ENCODE measurements around the gene SPRED2. TPM values are rescaled to one million over a fixed set of nuclear protein-coding genes. Genes with fewer than 3 reads are reported as not detected.

Gene SPRED2
- total RNA-seq, 1 experiment from 2014 or later, result 33.3 TPM

DNA sequence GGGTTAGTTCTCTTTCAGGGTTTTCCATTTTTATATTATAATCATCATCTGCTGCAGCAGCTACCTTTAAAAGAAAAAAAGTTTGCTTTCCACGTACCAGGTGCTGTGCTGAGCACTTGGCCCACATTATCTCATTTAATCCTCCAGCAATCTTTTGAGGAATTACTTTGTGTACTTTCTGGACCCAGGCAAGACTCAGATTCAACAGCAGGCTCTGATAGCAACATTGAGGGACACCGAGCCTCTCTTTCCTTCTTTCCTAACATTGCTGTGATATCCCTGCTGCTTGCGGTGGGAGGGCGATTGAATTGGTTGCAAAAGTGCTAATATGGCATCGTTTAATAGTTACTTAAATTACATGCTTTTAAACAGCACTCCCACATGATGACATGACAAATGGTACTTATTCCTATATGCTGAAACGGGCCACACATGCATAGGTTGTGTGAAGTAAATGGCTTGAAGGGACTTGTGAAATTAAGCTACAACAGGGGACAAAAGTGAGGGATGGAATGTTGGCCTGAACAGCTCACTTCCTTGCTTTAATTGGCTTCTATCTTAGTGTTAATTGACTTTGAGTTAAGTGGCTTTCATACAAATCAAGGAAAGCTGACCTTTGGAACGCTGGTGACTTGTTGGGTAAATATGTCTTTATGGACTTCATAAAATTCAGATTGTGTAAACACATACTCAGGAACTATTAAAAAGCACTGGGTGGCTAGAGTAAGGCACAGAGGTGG lies 21.2 kb downstream of the SPRED2 start:
- Mint-ChIP-seq H3K27me3 (ENCODE audit: unreplicated experiment) (no peaks in the 10 kb centered on the region), H3K27ac (ENCODE audit: unreplicated experiment) (peak overlapping the region; percentile 37), H3K36me3 (ENCODE audit: insufficient read depth, unreplicated experiment) (no peaks in the 10 kb centered on the region), H3K4me1 (ENCODE audit: low read depth, unreplicated experiment) (peaks cover 58% of the 10 kb centered on the region), H3K9me3 (ENCODE audit: low read depth, unreplicated experiment) (no peaks in the 10 kb centered on the region), H3K4me3 (ENCODE audit: low read depth, unreplicated experiment) (peak overlapping the region; percentile 48)
- intact Hi-C loops (cut with micrococcal nuclease; ENCODE audit: unreplicated experiment), result no loop called here
- BruUV-seq (replicated peaks), result no TSS peak
- no peak for DNase-seq
- TF ChIP-seq, protein P1, sequence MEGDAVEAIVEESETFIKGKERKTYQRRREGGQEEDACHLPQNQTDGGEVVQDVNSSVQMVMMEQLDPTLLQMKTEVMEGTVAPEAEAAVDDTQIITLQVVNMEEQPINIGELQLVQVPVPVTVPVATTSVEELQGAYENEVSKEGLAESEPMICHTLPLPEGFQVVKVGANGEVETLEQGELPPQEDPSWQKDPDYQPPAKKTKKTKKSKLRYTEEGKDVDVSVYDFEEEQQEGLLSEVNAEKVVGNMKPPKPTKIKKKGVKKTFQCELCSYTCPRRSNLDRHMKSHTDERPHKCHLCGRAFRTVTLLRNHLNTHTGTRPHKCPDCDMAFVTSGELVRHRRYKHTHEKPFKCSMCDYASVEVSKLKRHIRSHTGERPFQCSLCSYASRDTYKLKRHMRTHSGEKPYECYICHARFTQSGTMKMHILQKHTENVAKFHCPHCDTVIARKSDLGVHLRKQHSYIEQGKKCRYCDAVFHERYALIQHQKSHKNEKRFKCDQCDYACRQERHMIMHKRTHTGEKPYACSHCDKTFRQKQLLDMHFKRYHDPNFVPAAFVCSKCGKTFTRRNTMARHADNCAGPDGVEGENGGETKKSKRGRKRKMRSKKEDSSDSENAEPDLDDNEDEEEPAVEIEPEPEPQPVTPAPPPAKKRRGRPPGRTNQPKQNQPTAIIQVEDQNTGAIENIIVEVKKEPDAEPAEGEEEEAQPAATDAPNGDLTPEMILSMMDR (IDR thresholded peaks at IDR 0.05; ENCODE audit: unreplicated experiment), result no peak
- CTCF ChIA-PET, result interaction anchor here (0.5 to 0.7 kb wide), 3 partner anchors 244 to 333 kb away, joined by 3 to 6 read pairs (median 6); no protein-coding TSS in a partner anchor

DNA sequence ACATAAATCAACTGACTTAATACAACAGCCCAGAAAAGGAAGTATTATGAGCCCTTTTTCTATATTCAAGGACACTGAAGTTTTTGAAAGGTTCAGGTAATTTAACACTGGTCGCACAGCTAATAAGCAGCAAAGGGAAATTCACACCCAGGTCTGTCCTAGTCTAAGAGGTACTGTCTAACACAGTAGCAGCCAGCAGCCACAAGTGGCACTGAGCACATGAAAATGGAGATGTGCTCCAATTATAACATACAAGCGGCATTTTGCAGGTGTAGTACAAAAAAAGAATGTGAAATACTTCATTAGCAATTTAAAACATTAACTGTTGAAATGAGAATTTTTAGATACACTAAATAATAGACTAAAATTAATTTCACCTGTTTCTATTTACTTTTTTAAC lies 23.4 kb downstream of the SPRED2 start:
- Mint-ChIP-seq H3K27me3 (ENCODE audit: unreplicated experiment) (no peaks in the 10 kb centered on the region), H3K4me1 (ENCODE audit: low read depth, unreplicated experiment) (peaks cover 64% of the 10 kb centered on the region), H3K9me3 (ENCODE audit: low read depth, unreplicated experiment) (no peaks in the 10 kb centered on the region), H3K4me3 (ENCODE audit: low read depth, unreplicated experiment) (no peak overlapping the region), H3K36me3 (ENCODE audit: insufficient read depth, unreplicated experiment) (peaks cover 6% of the 10 kb centered on the region), H3K27ac (ENCODE audit: unreplicated experiment) (no peak overlapping the region)
- no TSS peak for BruUV-seq (replicated peaks)
- intact Hi-C loops (cut with micrococcal nuclease; ENCODE audit: unreplicated experiment), result no loop called here
- CTCF ChIA-PET, result interaction anchor here (0.7 kb wide), 1 partner anchor 54 kb away, joined by 3 read pairs; no protein-coding TSS in a partner anchor
- TF ChIP-seq, protein P1 (IDR thresholded peaks at IDR 0.05; ENCODE audit: unreplicated experiment), result no peak
- no peak for DNase-seq

DNA sequence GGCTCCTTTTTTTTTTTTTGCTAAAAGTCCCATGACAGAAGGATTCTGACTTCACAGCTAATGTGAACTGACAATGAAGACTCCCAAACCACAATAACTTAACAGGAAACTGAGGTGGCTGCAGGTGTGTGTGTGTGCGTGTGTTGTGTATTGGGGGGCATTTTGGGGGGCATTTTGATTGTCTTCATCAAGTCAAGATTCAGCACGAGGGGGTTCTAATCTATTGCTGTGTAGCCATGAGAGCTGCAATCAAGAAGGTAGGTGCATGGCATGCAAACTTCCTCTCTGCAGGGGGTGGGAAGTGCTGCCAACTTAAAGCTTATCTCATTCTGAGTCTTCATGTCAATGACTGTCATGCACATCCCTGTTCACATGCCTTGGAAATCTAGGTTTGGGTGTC lies 25.2 kb downstream of the SPRED2 start:
- CTCF ChIA-PET, result interaction anchor here (0.6 to 1.3 kb wide), 4 partner anchors 10 to 34 kb away, joined by 3 to 4 read pairs (median 3); no protein-coding TSS in a partner anchor
- no peaks in the 10 kb centered on the region for H3K27me3 Mint-ChIP-seq (ENCODE audit: unreplicated experiment)
- no peak overlapping the region for H3K27ac Mint-ChIP-seq (ENCODE audit: unreplicated experiment)
- TF ChIP-seq, protein P1 (IDR thresholded peaks at IDR 0.05; ENCODE audit: unreplicated experiment), result no peak
- no peaks in the 10 kb centered on the region for H3K9me3 Mint-ChIP-seq (ENCODE audit: low read depth, unreplicated experiment)
- H3K4me1 Mint-ChIP-seq (ENCODE audit: low read depth, unreplicated experiment), result peaks cover 50% of the 10 kb centered on the region
- no TSS peak for BruUV-seq (replicated peaks)
- no peak overlapping the region for H3K4me3 Mint-ChIP-seq (ENCODE audit: low read depth, unreplicated experiment)
- peaks cover 6% of the 10 kb centered on the region for H3K36me3 Mint-ChIP-seq (ENCODE audit: insufficient read depth, unreplicated experiment)
- intact Hi-C loops (cut with micrococcal nuclease; ENCODE audit: unreplicated experiment), result no loop called here
- no peak for DNase-seq

DNA sequence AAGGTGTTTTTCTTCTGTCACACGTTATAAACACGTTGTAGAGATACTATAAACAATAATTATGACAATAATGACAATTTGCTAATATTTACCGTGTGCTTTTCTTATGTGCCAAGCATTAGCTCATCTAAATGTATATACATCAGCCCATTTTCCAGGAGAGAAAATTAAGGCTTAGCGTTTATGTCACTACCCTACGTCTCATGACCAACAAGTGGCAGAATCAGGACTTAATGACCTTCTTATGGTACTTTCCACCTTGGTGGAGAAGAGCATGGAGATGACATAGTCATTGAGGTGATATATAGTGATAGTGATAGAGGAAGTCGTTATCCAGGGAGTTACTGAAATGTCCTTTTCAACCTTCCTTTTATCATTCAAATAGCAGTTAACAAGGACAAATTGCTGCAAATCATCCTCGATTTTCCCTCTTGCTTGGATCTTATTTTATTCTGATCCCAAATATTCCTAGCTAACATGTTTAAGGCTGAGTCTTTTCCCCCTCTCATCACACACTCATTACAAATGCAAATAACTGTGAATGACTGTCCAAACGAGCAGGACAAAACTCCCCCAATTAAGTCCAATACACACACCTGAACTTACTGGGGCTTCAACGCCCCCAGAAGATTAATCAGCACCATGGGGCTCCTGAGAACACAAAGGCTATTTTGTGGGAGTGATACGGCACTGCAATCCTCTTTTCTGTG lies 27.3 kb downstream of the SPRED2 start:
- H3K27ac Mint-ChIP-seq (ENCODE audit: unreplicated experiment), result no peak overlapping the region
- H3K4me3 Mint-ChIP-seq (ENCODE audit: low read depth, unreplicated experiment), result no peak overlapping the region
- H3K4me1 Mint-ChIP-seq (ENCODE audit: low read depth, unreplicated experiment), result peaks cover 34% of the 10 kb centered on the region
- peaks cover 6% of the 10 kb centered on the region for H3K36me3 Mint-ChIP-seq (ENCODE audit: insufficient read depth, unreplicated experiment)
- no peaks in the 10 kb centered on the region for H3K27me3 Mint-ChIP-seq (ENCODE audit: unreplicated experiment)
- DNase-seq, result no peak
- no peaks in the 10 kb centered on the region for H3K9me3 Mint-ChIP-seq (ENCODE audit: low read depth, unreplicated experiment)
- intact Hi-C loops (cut with micrococcal nuclease; ENCODE audit: unreplicated experiment), result no loop called here
- TF ChIP-seq, protein P1 (IDR thresholded peaks at IDR 0.05; ENCODE audit: unreplicated experiment), result no peak
- CTCF ChIA-PET, result no interaction called here
- BruUV-seq (replicated peaks), result no TSS peak
